Right cardiac atrium (tissue), 5 donors: ENCODE data around the gene OGG1. TPM values are rescaled to one million over a fixed set of nuclear protein-coding genes. Genes with fewer than 3 reads are reported as not detected.
A peak's percentile ranks its signal among the peaks of the same experiment; 100 is the strongest.

Source experiments
- ATAC-seq, 2 donors: fragments of 200-7000 bp; cut with Tn5 transposase; one replicate each; pipeline versions ENCODE4 v1.8.0 to v1.9.1; 2020; ENCODE audit warnings: moderate library complexity in 2 of 2, mild to moderate bottlenecking in 1 of 2
- DNase-seq, 3 donors: peaks; one replicate each; pipeline ENCODE4 v3.0.0-alpha.2; 2020
- H3K27ac ChIP-seq: one replicate; pipeline ENCODE4 v1.5.1; 2013; ENCODE audit warnings: mild to moderate bottlenecking, low read length, control low read depth, moderate library complexity
- H3K27me3 ChIP-seq: one replicate; pipeline ENCODE4 v1.6.1; 2013; ENCODE audit not compliant: control insufficient read depth, insufficient read depth
- H3K4me1 ChIP-seq: one replicate; pipeline ENCODE4 v1.6.1; 2013; ENCODE audit warnings: low read length; ENCODE audit not compliant: control insufficient read depth, insufficient read depth
- H3K4me3 ChIP-seq: one replicate; pipeline ENCODE4 v1.5.1; 2013; ENCODE audit warnings: low read length, control low read depth
- H3K9me3 ChIP-seq: one replicate; pipeline ENCODE4 v1.6.1; 2013; ENCODE audit warnings: low read length; ENCODE audit not compliant: control insufficient read depth
- WGBS: extraction: QIAGEN DNeasy Blood & Tissue Kit; methylation state at CpG from one replicate; pipeline ENCODE4 v1.1.7; 2013; 5-methylcytosine and 5-hydroxymethylcytosine counted together
- intact Hi-C, 4 donors: fragments of 100-400 bp; cut with DNase I; formaldehyde crosslinking; loops; one replicate each; pipeline versions ENCODE4 v1.11.0 to v1.14.0; 2022 to 2023
- polyA plus RNA-seq: library from polyadenylated mRNA; stranded (reverse); fragments of 200-250 nt; gene quantifications from one replicate; pipeline ENCODE4 v1.2.3, GENCODE V29; 2013
- total RNA-seq, 4 donors: library from RNA; stranded (reverse); fragmentation: NEBNext Ultra II Directional; extraction: Animal tissue kit (Norgen Biotek cat#: 25700); gene quantifications; one replicate each; pipeline ENCODE4 v1.2.1, GENCODE V29; 2021
- donor health status: healthy with polysubstance abuse.
- donor health status: DM: no; HTN: yes; CAD: no.
- donor health status: DM: no; HTN: no; CAD: no.
- donor health status: DM: no; HTN: yes; CAD: no; lungs with severe emphysema.
- donor health status: DM: yes; HTN: yes; CAD: no.

OGG1 gene
- total and polyA plus RNA-seq, 5 donors, result 9.6 to 15.5 (median 14.8) TPM

DNA sequence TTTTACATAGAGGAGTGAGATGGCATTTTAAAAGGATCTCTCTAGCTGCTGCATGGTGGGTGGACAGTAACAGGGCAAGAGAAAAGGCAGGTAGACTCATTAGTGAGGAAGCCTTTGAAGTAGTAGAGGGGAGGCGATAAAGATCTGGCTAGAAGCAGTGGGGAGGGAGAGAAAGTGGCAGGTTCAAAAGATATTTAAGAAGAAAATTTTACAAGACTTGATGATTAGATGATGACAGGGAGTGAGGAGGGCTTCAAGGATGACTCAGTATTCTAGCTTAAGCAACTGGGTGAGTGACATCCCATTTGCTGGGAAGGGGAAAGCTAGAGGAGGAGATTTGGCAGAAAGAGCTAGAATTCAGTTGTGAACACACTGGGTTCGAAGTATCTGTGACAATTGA lies 22.0 kb upstream of the OGG1 start:
- no peak for ATAC-seq
- DNase-seq, result no peak
- WGBS, result 83% methylated on average over 2 of the region's 2 CpGs
- Histone ChIP-seq H3K9me3 (no peaks in the 10 kb centered on the region), H3K27me3 (no peaks in the 10 kb centered on the region), H3K27ac (no peak overlapping the region), H3K4me1 (peaks cover 3% of the 10 kb centered on the region), H3K4me3 (no peak overlapping the region)
- intact Hi-C loops, result loop anchor here in 1 of 4 donors (10.0 kb wide), 1 partner anchor 223 kb away; no protein-coding TSS in a partner anchor

DNA sequence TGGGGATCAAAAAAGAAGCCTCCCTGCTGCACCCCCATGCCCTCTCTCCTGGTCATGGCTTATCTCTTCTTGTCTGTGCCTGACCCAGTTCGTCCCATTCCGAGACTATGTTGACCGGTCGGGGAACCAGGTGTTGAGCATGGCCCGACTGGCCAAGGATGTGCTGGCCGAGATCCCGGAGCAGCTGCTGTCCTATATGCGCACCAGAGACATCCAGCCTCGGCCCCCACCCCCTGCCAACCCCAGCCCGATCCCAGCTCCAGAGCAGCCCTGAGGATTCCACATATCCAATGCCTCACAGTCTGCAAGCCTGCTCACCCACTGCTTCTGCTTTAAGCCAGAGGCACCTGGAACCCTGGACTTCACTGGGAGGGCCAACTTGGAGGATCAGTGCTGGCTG lies 20.3 kb upstream of the OGG1 start:
- no peak overlapping the region for H3K4me3 ChIP-seq
- DNase-seq (no peak), ATAC-seq (no peak)
- intact Hi-C loops, result loop anchor here in 1 of 4 donors (10.0 kb wide), 1 partner anchor 225 kb away; no protein-coding TSS in a partner anchor
- peaks cover 8% of the 10 kb centered on the region for H3K4me1 ChIP-seq
- no peaks in the 10 kb centered on the region for H3K27me3 ChIP-seq
- no peak overlapping the region for H3K27ac ChIP-seq
- 89% methylated on average over 10 of the region's 10 CpGs for WGBS
- H3K9me3 ChIP-seq, result no peaks in the 10 kb centered on the region

DNA sequence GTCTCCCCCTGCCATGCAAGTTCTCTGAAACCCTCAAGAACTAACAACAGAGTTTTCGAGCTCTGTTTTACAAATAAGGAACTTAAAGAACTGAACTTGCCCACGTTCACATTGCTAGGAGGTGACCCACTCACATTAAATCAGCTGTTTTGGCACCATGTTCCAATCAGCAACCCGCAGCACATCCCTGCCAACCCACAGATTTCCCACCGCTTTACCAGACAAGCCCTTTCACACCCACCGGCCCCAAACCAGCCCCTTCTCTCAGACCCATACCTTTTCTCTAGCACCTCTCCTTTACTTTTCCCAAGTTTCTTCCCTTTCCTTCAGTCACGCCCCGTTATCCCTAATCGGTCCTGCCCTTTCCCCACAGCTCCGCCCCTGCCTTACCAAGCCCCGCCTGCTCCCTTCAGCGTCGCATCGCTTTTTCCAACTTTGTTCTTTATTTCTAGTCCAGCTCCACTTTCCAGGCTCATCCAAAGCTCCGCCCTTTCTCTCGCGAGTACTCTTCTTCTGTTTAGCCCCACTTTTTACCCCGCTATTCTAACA lies 19.0 kb upstream of the OGG1 start:
- Histone ChIP-seq H3K4me3 (peak overlapping the region; percentile 51), H3K9me3 (no peaks in the 10 kb centered on the region), H3K27ac (peak overlapping the region; percentile 79), H3K27me3 (no peaks in the 10 kb centered on the region), H3K4me1 (peaks cover 8% of the 10 kb centered on the region)
- 1% methylated on average over 17 of the region's 17 CpGs for WGBS
- ATAC-seq, result peak; percentile 79 to 82
- DNase-seq, result no peak
- intact Hi-C loops, result loop anchor here in 1 of 4 donors (5.0 to 10.0 kb wide), 2 partner anchors 54 to 228 kb away; no protein-coding TSS in a partner anchor

DNA sequence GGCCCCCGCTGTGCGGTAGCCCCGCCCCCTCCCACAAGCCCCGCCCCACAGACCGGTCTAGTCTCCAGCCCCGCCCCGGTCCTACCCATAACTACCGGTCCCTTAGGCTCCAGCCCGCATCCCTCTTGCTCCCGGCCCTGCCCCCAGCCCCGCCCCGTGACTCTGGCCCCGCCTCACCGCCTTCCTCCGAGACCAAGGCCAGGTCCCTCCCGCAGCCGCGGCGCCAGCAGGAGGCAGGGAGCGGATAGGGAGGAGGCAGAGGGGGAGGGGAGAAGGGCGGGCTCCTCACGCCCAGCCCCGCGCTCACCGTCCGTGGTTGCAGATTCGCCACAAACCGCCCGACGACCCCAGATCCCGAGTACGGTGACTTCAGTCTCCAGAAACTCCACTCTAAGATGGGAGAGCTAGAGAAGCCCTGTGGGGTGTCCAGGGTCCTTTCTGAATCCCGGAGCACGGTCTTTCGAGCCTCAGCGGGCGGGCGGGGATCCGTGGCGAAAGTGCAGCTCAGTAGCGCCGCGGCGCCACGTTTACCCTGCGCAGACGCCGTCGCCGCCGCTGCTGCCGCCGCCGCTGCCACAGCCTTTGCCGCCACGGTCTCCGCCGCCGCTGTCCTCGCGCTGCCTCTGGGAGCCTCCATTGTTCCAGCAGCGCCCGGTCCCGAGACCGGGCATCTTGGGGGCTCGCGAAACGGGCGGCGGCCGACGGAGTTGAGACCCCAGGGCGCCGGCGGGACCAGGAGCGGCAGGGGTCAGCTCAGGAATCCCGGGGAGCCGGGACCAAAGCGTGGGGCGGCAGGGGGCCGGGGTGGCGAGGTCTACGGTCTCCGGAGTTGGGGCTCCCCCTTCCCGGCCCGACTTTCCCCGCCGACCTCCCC lies 18.3 kb upstream of the OGG1 start, which contains the start of gene BRPF1:
Gene BRPF1 (plus strand): TSS at position 530 of the 874 bp plus-strand sequence. CDS start 2,406 bp downstream, outside the sequence.
- Histone ChIP-seq H3K4me1 (peaks cover 8% of the 10 kb centered on the region), H3K27me3 (no peaks in the 10 kb centered on the region), H3K4me3 (peak within 1 kb of the TSS; percentile 92), H3K9me3 (no peaks in the 10 kb centered on the region), H3K27ac (peak within 1 kb of the TSS; percentile 95)
- DNase-seq (peak; percentile 99 to 100 (median 100)), ATAC-seq (peak; percentile 99)
- intact Hi-C loops, result loop anchor here in 1 of 4 donors (5.0 to 10.0 kb wide), 2 partner anchors 53 to 229 kb away; no protein-coding TSS in a partner anchor
- under 1% methylated on average over 88 of the region's 88 CpGs for WGBS

DNA sequence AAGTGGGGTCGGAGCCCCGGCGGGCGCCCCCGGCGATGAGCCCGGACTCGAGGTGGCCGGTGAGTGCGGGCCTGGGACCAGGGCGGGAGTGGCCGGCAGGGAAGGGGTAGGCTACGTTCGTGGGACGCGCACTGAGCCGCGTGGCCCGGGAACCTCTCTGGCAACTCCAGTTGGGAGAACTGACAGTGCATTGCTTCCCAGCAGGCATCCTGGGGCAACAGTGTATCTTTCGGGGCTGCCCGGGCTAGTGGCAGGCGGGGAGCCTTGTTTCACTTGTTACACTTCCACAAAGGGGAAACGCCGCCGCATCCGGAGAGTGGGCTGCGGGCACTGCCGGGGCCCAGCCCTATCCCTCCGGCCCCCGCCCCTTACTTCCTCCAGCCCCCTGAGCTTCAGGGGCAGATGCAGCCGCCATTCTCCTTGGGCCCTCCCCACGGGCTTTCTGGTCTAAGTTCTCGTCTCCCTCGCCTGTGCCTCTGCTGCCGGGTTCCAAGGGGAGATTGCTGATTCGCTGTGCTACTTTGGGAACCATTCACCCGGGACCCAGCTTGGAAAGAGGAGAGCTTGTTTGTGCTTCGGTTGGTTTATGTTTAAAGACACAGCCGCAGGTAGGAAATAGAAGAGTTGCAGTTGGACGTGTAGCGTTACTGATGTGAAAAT lies 17.5 kb upstream of the OGG1 start:
- WGBS, result 2% methylated on average over 41 of the region's 41 CpGs
- ATAC-seq (peak; percentile 1 to 15), DNase-seq (peak; percentile 45 to 74 (median 70))
- Histone ChIP-seq H3K27ac (no peak overlapping the region), H3K27me3 (no peaks in the 10 kb centered on the region), H3K4me3 (peak overlapping the region; percentile 92), H3K9me3 (no peaks in the 10 kb centered on the region), H3K4me1 (peaks cover 8% of the 10 kb centered on the region)
- intact Hi-C loops, result loop anchor here in 1 of 4 donors (5.0 to 10.0 kb wide), 2 partner anchors 53 to 230 kb away; no protein-coding TSS in a partner anchor

DNA sequence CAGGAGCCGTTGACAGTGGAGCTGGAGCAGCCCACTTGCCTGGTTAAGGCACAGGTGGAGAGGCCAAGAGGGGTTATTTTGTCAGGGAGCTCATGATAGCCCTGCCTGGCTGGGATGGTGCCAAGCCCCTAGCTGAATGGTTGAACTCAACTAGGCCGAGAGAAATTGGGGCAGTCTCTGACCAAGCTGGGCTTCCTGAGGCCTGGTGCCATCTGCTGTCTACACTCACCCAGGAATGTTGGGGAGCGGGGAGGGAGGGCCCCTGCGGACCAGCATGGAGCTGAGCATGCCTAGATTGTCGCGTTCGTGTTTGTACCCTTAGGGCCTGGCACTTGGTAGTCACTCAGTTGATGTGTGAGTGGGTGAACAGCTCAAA lies 17.0 kb upstream of the OGG1 start:
- DNase-seq, result peak in 1 of 3 donors; percentile 67
- no peak for ATAC-seq
- H3K27ac ChIP-seq, result no peak overlapping the region
- H3K4me1 ChIP-seq, result peaks cover 8% of the 10 kb centered on the region
- peak overlapping the region; percentile 92 for H3K4me3 ChIP-seq
- no peaks in the 10 kb centered on the region for H3K9me3 ChIP-seq
- H3K27me3 ChIP-seq, result no peaks in the 10 kb centered on the region
- intact Hi-C loops, result loop anchor here in 1 of 4 donors (5.0 to 10.0 kb wide), 2 partner anchors 52 to 230 kb away; no protein-coding TSS in a partner anchor
- WGBS, result 37% methylated on average over 7 of the region's 7 CpGs

DNA sequence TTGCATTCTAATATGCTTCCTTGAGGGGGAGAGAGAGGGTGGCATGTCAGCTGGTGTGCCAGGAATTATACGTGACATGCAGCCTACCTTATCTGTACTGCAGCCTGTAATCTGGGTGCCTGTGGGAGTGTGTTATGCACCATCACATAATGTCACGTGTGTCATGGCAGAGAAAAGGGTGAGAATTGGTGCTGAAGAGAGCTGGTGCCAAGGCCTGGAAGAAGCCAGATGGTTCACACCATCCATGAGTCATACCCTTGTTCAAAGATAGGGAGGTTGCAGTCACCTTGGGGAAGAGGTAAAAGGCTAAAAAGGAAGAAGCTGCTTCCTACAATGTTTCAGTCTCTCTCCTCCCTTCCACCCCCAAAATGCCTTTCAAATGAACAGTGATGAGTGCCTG lies 12.9 kb upstream of the OGG1 start:
- DNase-seq (no peak), ATAC-seq (no peak)
- Histone ChIP-seq H3K4me3 (no peak overlapping the region), H3K27me3 (no peaks in the 10 kb centered on the region), H3K4me1 (peaks cover 8% of the 10 kb centered on the region), H3K9me3 (no peaks in the 10 kb centered on the region), H3K27ac (no peak overlapping the region)
- intact Hi-C loops, result loop anchor here in 1 of 4 donors (10.0 kb wide), 1 partner anchor 48 kb away; no protein-coding TSS in a partner anchor
- WGBS, result 51% methylated on average over 2 of the region's 2 CpGs

DNA sequence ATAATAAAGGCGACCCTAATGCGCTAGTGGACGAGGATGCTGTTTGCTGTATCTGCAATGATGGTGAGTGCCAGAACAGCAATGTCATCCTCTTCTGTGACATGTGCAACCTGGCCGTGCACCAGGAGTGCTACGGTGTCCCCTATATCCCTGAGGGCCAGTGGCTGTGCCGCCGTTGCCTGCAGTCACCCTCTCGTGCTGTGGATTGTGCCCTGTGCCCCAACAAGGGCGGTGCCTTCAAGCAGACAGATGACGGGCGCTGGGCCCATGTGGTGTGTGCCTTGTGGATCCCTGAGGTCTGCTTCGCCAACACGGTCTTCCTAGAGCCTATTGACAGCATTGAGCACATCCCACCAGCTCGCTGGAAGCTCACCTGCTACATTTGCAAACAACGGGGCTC lies 10.6 kb upstream of the OGG1 start:
- Histone ChIP-seq H3K27me3 (no peaks in the 10 kb centered on the region), H3K27ac (no peak overlapping the region), H3K4me1 (no peaks in the 10 kb centered on the region), H3K9me3 (no peaks in the 10 kb centered on the region), H3K4me3 (no peak overlapping the region)
- intact Hi-C loops, result loop anchor here in 1 of 4 donors (10.0 kb wide), 1 partner anchor 46 kb away; no protein-coding TSS in a partner anchor
- 91% methylated on average over 15 of the region's 15 CpGs for WGBS
- DNase-seq (no peak), ATAC-seq (no peak)

DNA sequence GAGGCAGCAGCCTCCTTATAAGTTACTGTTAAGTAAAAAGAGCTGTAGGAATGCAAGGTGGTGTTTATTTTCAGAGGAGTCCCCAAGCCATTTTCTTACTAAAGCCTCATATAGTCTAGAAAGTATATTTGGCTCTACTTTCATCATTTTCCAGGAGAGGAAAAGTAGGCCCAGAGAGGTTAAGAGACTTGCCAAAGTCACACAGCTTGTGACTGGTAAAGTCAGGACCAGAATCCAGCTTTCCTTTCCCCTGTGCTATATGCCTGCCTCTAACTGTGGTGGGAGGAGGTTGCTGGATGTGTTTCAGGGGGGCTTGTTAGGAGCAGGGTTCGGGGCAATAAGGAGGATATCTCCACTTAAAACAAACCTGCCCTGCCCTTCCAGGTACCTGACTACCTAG lies 7.2 kb upstream of the OGG1 start:
- DNase-seq (no peak), ATAC-seq (no peak)
- Histone ChIP-seq H3K27me3 (no peaks in the 10 kb centered on the region), H3K4me3 (no peak overlapping the region), H3K4me1 (no peaks in the 10 kb centered on the region), H3K9me3 (no peaks in the 10 kb centered on the region), H3K27ac (no peak overlapping the region)
- 91% methylated on average over 1 of the region's 1 CpG for WGBS
- intact Hi-C loops, result no loop called here

DNA sequence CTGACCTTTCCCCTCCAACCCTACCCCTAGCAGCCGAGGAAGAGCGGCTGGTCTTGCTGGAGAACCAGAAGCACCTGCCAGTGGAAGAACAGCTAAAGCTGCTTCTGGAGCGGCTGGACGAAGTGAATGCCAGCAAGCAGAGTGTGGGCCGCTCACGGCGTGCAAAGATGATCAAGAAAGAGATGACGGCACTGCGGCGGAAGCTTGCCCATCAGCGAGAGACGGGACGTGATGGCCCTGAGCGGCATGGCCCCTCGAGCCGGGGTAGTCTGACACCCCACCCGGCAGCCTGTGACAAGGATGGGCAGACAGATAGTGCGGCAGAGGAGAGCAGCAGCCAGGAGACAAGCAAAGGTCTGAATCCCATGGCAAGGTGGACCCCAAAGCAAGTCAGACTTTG lies 6.2 kb upstream of the OGG1 start:
- intact Hi-C loops, result no loop called here
- no peak for ATAC-seq
- Histone ChIP-seq H3K4me3 (no peak overlapping the region), H3K9me3 (no peaks in the 10 kb centered on the region), H3K27ac (no peak overlapping the region), H3K4me1 (no peaks in the 10 kb centered on the region), H3K27me3 (no peaks in the 10 kb centered on the region)
- no peak for DNase-seq
- WGBS, result 96% methylated on average over 18 of the region's 18 CpGs
